GM19463 (cell line): Measurements from ENCODE around the gene IRF3.
A peak's percentile ranks its signal among the peaks of the same experiment; 100 is the strongest.
"Not testable (repeated sequence)": the region's sequence is repeated elsewhere in the genome, so short reads cannot be mapped to it uniquely, and the experiment has no call there.

Source experiments
- ATAC-seq: cut with Tn5 transposase; IDR thresholded peaks from one replicate; pipeline ENCODE4 v1.9.1; 2021; ENCODE audit warnings: mild to moderate bottlenecking, moderate library complexity; ENCODE audit not compliant: unreplicated experiment

The IRF3 gene

DNA sequence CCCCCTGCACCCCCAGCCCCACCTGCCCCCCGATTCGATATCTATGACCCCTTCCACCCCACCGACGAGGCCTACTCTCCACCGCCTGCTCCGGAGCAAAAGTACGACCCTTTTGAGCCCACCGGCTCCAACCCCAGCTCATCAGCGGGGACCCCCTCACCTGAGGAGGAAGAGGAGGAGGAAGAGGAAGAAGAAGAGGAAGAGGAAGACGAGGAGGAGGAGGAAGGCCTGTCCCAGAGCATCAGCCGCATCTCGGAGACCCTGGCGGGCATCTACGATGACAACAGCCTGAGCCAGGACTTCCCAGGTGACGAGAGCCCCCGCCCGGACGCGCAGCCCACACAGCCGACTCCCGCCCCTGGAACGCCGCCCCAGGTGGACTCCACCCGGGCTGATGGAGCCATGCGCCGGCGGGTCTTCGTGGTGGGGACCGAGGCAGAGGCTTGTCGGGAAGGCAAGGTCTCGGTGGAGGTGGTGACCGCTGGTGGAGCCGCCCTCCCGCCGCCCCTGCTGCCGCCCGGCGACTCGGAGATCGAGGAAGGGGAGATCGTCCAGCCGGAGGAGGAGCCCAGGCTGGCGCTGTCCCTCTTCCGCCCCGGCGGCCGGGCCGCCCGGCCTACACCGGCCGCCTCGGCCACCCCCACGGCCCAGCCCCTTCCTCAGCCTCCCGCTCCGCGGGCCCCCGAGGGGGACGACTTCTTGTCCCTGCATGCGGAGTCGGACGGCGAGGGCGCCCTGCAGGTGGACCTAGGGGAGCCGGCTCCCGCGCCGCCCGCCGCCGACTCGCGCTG is 14.4 kb downstream of the IRF3 start:
- no peak for ATAC-seq

DNA sequence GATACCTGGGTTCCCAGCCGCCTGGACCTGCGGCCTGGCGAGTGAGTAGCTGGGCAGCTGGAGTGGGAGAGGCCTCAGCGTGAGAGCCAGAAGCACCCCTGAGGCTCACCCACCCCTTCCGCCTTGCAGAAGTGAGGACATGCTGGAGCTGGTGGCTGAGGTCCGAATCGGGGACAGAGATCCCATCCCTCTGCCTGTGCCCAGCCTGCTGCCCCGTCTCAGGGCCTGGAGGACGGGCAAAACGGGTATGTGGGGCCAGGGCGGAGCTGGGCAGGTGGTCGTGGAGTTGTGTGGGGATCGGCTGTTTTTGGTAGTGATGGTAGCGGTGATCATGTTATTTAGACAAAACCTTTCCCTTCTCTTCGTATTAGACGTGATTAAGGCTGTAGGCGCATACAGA is 19.1 kb downstream of the IRF3 start:
- no peak for ATAC-seq

GRCh38 chr19:49645995-49646394 is 19.7 kb downstream of the IRF3 start:
- no peak for ATAC-seq

- no peak for ATAC-seq
Measured at GRCh38 chr19:49645592-49645991, 20.1 kb downstream of the IRF3 start.

DNA sequence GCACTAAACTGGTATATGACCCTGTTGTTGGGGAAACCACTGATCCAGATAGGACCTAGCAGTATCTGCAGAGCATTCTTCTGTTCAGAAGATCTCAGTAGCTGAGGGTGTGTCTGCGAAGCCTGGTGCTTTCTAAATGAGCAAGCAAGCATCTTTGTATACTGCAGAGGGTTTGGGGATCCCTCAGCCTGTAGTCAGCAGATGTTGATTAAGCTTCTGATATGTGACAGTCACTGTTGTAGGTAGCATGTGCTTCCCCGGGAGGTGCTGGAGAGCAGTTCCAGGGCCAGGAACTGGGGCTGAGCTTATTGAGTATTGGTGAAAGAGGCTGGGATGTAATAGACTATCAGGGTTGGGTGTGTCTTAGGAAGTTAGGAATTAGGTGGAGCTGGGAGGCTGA is 22.2 kb downstream of the IRF3 start:
- ATAC-seq = no peak

GRCh38 chr19:49642492-49643035 is 23.1 kb downstream of the IRF3 start:
- ATAC-seq = no peak

- ATAC-seq = peak; percentile 63
Measured at GRCh38 chr19:49641688-49642491, 23.8 kb downstream of the IRF3 start, which contains the start of gene SCAF1. Gene SCAF1, plus strand, starts transcription at chr19:49642209. Its CDS starts 2,818 bp downstream, at chr19:49645027.

DNA sequence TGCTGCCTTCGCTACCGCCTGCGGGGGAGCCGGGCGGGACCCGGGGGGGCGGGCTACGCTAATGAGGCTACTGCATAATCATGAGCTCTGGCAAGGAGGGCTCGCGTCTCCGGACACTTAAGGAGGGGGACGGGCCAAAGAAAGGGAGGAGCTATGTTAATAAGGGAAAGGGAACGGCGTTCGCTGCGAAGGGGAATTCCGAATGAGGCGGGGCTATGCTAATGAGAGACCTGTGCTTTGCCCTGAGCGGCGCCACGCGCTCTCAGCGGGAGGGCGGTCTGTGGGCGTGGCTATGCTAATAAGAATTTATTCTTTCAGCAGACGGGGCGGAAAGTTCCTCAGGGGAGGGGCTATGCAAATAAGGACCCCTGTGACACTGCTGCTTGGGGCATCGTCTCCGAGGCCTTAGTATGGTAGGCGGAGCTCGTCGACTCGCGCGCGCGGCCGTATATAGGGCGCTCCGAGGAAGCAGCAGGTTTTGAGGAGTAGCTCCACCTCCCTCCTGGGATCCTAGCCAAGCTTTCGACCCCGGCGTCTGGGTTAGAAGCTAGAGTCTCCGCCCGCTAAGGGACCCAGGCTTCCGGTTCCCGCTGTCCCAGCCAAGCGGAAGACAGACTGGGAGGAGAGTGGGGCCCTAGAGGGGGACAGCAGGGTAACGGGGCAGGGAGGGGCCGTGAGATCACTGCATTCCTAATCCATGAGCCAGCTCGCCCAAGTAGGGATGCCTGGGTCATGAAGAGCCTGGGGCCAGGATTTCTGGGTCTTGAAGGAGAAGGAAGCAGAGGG is 25.4 kb downstream of the IRF3 start, which contains the start of gene RRAS:
TSS of gene RRAS (minus strand) at position 31 of the 786 bp plus-strand sequence. CDS start 45 bp downstream, outside the sequence.
- ATAC-seq = peak; percentile 49

DNA sequence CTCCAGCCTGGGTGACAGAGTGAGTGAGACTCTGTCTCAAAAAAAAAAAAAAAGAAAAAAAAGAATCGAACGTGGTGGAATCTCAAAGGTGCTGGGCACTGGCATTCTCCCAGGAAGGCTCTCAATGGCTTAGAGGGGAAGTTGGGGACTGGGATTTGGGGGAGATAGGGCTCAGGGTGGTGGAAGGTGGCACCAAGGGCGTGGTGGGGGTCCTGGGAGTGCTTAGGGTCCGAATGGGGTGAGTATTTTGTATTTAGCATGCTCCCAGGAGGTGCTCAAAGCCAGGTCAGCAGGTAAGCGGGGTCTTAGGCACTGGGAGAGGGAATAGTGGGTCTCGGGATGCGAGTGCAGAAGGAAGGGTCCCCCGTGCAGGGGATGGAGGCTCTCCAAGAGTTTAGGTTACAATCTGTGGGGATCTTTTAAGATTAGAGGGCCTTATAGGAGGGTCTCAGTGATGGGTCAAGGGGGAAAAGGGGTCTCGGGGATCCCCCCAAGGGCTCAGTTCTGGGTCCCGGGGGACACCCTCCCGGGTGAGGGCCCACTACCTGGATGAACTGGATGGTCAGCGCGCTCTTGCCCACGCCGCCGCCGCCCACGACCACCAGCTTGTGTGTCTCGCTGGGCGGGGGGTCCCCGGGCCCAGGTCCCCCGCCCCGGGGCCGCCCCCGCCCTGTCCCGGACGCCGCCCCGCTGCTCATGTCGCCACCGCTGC is 26.1 kb downstream of the IRF3 start:
- ATAC-seq = no peak

DNA sequence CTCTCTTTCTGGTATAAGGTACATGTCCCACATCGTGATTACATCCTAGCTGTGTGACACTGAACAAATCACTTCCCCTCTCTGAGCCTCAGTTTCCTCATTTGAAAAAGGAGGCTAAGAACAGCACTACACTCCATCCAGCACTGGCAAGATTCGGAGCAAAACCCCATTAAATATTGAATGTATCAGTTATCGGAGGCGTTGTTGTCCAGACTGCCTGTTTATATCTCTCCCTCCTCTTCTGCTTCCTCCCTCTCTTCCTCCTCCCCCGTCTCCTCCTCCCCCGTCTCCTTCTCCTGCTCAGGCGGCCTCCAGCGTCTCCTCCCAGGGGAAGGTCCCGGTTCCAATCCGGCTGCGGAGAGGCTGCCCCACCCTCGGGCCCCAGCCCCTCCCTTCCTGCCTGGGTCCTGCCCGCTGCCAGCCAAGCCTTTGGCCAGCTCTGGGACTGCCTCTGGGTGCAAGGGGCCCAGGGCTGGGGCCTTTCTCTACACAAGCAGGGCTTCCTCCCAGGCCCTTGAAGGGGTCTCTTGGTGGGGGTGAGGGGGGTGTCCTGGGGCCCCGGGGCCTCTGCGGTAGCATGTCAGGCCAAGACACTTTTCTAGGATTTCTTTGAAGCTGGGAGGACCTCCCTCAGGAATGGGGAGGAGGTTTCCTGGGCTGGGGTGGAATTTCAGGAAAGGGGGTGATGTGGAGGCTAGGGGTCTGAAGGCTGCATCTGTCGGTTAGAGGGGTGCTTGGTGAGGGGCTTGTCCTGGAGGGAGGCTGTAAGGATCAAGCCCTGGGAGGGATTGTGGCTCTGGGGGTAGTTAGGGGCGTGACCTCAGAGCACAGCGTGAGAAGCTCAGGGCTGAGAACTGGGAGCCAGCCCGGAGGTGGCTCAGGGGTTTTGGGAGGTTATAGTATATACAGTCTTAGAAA is 27.6 kb downstream of the IRF3 start:
- ATAC-seq = no peak

DNA sequence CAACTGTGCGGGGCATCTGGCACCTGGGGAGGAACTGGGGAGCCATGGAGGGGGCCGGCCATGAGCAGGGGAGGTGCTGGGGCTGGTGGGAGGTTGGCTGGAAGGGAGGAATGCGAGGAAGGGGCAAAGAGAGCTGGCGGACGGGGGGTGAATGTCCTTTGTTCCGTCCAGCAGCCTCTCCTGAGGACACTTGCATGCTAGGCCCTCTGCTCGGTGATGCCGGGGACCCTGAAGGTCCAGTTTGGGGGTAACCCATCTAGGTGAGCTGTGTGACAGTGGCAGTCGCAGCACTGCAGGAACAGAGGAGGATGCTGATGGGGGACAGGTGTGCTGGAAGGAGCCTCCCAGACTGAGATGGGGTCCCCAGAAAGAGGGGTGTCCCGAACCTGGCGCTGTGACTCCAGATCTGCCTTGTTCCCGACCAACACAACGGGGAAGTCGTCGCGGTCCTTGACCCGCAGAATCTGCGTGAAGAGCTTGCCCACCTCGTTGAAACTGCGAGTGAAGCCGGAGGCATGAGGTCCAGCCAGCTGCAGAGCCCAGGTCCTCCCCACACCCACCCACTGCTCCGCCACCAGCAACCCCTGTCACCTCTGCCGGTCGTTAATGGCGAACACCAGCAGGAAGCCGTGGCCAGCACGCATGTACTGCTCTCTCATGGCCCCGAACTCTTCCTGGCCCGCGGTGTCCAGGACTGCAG is 29.3 kb downstream of the IRF3 start:
- no peak for ATAC-seq

DNA sequence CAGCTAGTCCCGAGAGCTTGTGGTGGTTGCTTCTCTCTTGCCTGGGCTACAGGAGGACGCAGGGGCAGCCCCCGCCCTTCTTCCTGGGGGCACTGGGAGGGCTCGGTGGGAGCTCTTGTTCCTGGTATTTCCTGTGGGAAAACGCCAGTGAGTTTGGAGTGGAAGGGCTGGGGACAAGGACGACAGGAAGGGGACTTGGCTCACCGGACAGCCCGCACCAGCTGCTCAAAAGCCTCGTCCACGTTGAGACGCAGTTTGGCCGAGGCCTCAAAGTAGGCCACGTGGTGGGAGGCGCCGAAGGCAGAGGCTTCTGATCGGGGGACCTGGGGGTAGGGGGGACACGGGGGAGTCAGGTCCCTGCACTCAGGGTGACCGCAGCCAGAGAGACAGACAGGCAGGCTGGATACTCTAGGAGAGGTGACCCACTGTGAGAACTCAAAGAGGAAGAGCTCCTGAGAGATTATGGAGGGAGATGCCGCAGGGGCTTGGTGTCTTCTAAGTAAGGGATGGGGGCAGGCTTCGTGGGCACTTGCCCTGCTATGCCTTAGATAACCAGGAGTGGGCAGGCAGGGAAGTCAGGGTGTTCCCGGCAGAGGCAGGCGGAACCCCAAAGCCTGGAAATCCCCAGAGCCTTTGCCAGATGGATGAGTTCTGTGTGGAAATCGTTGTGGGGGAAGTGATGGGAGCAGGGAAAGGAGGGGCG is 30.0 kb downstream of the IRF3 start:
- ATAC-seq = no peak

- ATAC-seq = not testable (repeated sequence)
Measured at GRCh38 chr19:49633273-49633672, 32.4 kb downstream of the IRF3 start.

- no peak for ATAC-seq
Measured at GRCh38 chr19:49632576-49632975, 33.1 kb downstream of the IRF3 start.

GRCh38 chr19:49631610-49632192 is 34.0 kb downstream of the IRF3 start:
- no peak for ATAC-seq

DNA sequence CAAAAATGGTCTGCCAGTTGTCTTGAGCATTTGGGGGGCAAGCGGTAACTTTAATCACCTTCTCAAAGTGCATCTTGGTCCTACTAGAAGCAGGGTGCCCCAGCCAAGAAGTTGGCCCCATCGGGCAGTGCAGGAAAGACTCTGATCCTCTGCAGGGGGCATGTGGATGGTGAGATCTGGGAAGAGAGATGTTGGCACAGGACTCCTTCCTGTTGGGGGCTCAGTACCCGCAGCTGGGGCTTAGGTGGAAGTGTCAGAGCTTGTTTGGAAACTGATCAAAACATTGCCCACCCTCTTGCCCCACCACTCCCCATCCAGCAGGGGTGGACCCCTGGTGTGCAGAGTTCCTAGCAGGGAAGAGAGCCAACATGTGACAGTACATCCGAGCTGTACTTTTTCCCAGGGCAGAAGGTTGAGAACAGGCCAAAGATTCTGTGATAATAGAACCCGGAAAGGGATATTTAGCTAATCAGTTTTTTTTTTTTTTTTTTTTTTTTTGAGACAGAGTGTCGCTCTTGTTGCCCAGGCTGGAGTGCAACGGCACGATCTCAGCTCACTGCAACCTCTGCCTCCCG is 34.6 kb downstream of the IRF3 start:
- no peak for ATAC-seq

DNA sequence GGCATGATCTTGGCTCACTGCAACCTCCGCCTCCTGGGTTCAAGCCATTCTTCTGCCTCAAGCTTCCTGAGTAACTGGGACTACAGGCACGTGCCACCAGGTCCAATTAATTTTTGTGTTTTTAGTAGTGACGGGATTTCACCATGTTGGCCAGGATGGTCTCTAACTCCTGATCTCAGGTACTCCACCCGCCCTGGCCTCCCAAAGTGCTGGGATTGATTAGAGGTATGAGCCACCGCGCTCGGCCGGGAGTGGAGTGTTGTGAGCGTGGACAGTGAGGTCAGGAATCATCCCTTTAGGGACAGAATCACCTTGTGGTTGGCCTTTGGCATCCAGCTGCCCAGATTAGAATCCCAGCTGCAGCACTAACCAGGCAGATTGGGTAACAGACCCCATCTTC is 36.0 kb downstream of the IRF3 start:
- ATAC-seq = no peak
